ENCODE data around the gene RNU7-1.

Gene RNU7-1

DNA sequence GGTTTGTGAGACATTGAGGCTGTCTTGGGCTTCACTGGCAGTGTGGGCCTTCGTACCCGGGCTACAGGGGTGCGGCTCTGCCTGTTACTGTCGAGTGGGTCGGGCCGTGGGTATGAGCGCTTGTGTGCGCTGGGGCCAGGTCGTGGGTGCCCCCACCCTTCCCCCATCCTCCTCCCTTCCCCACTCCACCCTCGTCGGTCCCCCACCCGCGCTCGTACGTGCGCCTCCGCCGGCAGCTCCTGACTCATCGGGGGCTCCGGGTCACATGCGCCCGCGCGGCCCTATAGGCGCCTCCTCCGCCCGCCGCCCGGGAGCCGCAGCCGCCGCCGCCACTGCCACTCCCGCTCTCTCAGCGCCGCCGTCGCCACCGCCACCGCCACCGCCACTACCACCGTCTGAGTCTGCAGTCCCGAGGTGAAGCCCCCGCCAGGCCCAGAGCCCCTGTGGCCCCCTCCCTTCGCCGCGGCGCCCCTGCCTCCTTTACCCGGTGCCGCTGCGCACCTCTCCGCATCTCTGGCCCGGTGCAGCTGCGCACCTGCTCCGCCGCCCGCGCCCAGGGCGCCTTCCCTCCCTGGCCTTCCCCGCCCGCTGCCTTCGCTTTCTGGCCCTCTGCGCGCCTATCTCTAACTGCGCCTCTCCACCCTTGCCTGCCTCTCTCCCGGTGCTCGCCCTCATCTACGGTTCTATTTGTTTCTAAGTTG lies 29.2 kb upstream of the RNU7-1 start, which contains the start of gene ENO2:
Gene ENO2, plus strand, starts transcription at position 335 of the 701 bp plus-strand sequence. CDS start 1,253 bp downstream, outside the sequence.
- TF ChIP-seq CTCF (IDR thresholded peaks at IDR 0.05; ENCODE audit: control insufficient read depth, insufficient read depth, low read depth, low read length, missing control alignments), result no peak
- DNase-seq (ENCODE audit: low read depth), result no peak
- peak within 1 kb of the TSS; percentile 55 for H3K4me3 ChIP-seq (ENCODE audit: control insufficient read depth, low read depth, low read length)

DNA sequence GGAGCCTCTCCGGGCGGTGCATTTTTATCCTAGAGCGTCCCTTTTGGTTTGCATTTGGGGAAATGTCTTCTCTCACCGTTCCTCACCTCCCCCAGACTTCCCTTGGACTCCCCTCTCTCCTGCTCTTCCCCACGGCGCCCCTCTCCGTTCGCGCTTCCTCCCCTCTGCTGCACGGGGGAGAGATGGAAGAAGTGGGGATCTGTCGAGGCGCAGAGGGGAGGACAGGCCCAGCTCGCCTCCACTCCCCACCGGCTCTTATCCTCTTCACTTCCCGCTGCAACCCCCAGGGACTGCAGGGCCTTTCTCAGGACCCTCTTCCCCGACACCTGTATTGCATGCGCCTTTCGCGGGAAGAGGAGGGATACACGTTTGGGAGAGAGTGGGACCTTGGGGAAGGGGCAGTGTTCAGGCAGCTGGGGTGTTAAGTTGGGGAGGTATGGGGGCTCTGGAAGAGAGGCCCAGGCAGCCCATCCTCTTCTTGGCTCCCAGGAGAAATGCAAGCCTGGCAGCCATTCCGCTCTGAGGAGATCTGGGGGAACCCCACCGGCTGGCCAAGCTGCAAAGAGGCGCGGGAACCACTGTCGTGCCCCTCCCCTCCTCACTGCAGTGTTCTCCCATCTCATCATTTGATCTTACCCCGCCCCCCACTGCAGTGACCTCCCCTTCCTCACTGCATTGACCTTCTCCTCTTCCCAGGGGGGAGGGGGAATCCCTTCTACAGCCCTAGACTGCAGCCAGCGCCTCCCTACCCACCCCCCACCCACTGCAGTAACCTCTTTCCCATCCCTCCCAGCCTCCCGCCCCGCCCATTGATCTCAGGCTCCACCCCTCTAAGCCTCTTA lies 28.4 kb upstream of the RNU7-1 start:
- peak overlapping the region; percentile 55 for H3K4me3 ChIP-seq (ENCODE audit: control insufficient read depth, low read depth, low read length)
- no peak for DNase-seq (ENCODE audit: low read depth)
- TF ChIP-seq CTCF (IDR thresholded peaks at IDR 0.05; ENCODE audit: control insufficient read depth, insufficient read depth, low read depth, low read length, missing control alignments), result no peak

DNA sequence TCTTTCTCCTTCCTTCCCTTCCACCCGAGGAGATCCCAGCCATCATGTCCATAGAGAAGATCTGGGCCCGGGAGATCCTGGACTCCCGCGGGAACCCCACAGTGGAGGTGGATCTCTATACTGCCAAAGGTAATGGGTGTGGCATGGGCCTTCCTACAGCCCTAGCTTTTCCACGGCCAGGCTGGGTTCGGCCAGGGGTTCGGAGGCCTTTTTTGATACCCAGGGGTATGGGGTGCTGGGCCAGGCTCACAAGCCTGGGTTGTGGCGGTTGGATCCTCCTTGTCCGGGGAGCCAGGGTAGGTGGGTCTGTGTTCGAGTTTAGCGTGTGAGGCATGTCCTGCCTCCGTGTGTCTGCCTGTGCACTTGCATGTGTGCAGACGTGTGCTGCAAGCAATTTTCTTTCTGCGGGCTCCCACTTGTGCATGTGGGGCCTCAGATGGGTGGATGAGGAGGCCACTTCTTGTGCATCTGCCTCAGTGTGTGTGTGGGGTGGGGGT lies 27.8 kb upstream of the RNU7-1 start:
- no peak for TF ChIP-seq CTCF (IDR thresholded peaks at IDR 0.05; ENCODE audit: control insufficient read depth, insufficient read depth, low read depth, low read length, missing control alignments)
- H3K4me3 ChIP-seq (ENCODE audit: control insufficient read depth, low read depth, low read length), result no peak overlapping the region
- DNase-seq (ENCODE audit: low read depth), result no peak

DNA sequence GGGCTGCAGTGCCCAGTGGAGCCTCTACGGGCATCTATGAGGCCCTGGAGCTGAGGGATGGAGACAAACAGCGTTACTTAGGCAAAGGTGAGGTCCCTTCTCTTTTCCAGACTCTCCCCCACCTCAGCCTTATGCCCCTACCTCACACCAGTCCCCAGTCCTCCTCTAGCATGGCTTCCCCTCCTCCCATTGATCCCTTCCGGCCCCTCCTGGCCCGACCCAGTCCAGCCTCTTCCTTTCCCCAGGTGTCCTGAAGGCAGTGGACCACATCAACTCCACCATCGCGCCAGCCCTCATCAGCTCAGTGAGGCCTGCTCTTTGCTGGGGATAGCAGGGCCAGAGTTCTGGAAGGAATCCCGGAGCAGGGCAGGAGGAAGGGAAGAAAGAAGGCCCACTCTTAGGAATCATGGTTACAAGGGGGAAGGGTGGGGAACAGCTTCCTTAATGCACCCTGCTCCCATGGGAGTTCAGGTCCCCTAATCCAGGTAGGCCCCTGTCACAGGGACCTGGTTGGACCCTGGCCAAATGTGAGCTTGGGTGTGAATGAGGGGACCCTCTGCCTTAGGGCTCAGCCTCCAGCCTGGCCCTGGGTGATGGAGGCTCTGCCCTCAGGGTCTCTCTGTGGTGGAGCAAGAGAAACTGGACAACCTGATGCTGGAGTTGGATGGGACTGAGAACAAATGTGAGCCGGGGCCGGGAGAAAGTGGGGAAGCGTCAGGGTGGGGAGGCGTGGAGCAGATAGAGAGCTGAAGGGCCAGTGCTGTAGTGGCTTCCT lies 27.0 kb upstream of the RNU7-1 start:
- H3K4me3 ChIP-seq (ENCODE audit: control insufficient read depth, low read depth, low read length), result no peak overlapping the region
- no peak for DNase-seq (ENCODE audit: low read depth)
- no peak for TF ChIP-seq CTCF (IDR thresholded peaks at IDR 0.05; ENCODE audit: control insufficient read depth, insufficient read depth, low read depth, low read length, missing control alignments)

- DNase-seq (ENCODE audit: low read depth), result no peak
These were observed 26.0 kb upstream of the RNU7-1 start for GRCh38 chr12:6917491-6918231.

More at GRCh38 chr12:6917491-6918231, 26.0 kb upstream of the RNU7-1 start:
- H3K4me3 ChIP-seq (ENCODE audit: control insufficient read depth, low read depth, low read length), result no peak overlapping the region
- TF ChIP-seq CTCF (IDR thresholded peaks at IDR 0.05; ENCODE audit: control insufficient read depth, insufficient read depth, low read depth, low read length, missing control alignments), result no peak
